Liver (tissue), 3 donors: ENCODE data around the gene GLRX5.

ENCODE experiments used
- RAD21 ChIP-seq, 2 donors: IDR thresholded peaks; 2 replicates each; pipeline ENCODE4 v1.6.1; 2016; ENCODE audit warnings: antibody characterized with exemption in 2 of 2, mild to moderate bottlenecking in 2 of 2
- SP1 ChIP-seq: IDR thresholded peaks from 2 replicates; pipeline ENCODE4 v1.6.1; 2018; ENCODE audit warnings: antibody characterized with exemption, mild to moderate bottlenecking
- TAF1 ChIP-seq: conservative IDR thresholded peaks from 2 replicates; pipeline ENCODE4 v1.6.1; 2016; ENCODE audit warnings: antibody characterized with exemption, mild to moderate bottlenecking
- TF ChIP-seq, protein P1 (sequence below): IDR thresholded peaks from 2 replicates; pipeline ENCODE4 v1.6.1; 2016; ENCODE audit warnings: antibody characterized with exemption, mild to moderate bottlenecking
- TF ChIP-seq, protein P2 (sequence below): fragments of 150-350 bp; IDR thresholded peaks from 2 replicates; pipeline ENCODE4 v1.5.1; 2017; ENCODE audit warnings: improper control_type of control experiment, low read depth, low read length; ENCODE audit not compliant: missing input control
- donor health status: healthy.
- donor health status: healthy.

DNA sequence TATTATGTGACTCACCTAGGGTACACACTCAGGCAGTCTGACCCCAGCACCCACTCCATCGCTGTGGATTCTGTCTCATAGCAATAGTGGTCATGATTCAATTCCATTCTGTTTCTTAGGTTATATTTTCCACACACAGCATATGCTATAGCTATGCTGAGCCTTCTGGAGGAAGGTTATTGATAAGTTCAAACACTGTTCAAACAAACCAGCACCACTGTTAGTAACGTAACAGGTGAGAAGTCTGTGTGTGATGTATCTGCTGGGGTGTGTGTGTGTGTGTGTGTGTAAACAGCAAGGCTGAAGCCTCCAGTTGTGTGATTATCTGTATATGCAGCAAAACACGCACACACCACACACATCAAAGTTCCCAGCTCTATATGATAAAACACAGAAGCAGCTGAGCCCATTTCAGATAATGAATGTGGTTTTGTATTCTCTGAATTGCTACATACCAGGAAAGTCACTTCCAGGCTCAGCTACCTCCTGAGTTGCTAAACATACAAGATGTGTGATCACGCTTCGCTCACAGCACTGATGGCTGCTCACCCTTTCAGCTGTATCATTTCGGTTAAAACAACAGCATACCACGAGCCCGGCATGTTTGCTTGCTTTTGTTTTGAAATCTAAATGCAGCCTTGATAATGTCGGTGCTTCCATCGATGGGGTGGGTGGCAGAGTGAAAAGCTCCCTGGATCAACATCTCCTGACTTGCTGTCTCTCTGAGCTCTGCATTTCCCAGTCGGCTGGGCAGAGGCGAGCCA, 11.6 kb upstream of the GLRX5 start:
- TF ChIP-seq TAF1 (peak; percentile 63), RAD21 (IDR thresholded peaks at IDR 0.05) (no peak), SP1 (peak; percentile 39)
- TF ChIP-seq, protein P1, sequence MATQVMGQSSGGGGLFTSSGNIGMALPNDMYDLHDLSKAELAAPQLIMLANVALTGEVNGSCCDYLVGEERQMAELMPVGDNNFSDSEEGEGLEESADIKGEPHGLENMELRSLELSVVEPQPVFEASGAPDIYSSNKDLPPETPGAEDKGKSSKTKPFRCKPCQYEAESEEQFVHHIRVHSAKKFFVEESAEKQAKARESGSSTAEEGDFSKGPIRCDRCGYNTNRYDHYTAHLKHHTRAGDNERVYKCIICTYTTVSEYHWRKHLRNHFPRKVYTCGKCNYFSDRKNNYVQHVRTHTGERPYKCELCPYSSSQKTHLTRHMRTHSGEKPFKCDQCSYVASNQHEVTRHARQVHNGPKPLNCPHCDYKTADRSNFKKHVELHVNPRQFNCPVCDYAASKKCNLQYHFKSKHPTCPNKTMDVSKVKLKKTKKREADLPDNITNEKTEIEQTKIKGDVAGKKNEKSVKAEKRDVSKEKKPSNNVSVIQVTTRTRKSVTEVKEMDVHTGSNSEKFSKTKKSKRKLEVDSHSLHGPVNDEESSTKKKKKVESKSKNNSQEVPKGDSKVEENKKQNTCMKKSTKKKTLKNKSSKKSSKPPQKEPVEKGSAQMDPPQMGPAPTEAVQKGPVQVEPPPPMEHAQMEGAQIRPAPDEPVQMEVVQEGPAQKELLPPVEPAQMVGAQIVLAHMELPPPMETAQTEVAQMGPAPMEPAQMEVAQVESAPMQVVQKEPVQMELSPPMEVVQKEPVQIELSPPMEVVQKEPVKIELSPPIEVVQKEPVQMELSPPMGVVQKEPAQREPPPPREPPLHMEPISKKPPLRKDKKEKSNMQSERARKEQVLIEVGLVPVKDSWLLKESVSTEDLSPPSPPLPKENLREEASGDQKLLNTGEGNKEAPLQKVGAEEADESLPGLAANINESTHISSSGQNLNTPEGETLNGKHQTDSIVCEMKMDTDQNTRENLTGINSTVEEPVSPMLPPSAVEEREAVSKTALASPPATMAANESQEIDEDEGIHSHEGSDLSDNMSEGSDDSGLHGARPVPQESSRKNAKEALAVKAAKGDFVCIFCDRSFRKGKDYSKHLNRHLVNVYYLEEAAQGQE: no peak
- TF ChIP-seq, protein P2, sequence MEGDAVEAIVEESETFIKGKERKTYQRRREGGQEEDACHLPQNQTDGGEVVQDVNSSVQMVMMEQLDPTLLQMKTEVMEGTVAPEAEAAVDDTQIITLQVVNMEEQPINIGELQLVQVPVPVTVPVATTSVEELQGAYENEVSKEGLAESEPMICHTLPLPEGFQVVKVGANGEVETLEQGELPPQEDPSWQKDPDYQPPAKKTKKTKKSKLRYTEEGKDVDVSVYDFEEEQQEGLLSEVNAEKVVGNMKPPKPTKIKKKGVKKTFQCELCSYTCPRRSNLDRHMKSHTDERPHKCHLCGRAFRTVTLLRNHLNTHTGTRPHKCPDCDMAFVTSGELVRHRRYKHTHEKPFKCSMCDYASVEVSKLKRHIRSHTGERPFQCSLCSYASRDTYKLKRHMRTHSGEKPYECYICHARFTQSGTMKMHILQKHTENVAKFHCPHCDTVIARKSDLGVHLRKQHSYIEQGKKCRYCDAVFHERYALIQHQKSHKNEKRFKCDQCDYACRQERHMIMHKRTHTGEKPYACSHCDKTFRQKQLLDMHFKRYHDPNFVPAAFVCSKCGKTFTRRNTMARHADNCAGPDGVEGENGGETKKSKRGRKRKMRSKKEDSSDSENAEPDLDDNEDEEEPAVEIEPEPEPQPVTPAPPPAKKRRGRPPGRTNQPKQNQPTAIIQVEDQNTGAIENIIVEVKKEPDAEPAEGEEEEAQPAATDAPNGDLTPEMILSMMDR: no peak
